Muscle layer of duodenum (tissue), 2 donors: ENCODE results near the gene TMEM164.
A peak's percentile ranks its signal among the peaks of the same experiment; 100 is the strongest.

Experiments
- H3K27ac ChIP-seq: one replicate; pipeline ENCODE4 v1.7.0; 2013; ENCODE audit warnings: mild to moderate bottlenecking, low read length
- H3K27me3 ChIP-seq: one replicate; pipeline ENCODE4 v1.7.0; 2013; ENCODE audit warnings: low read depth, mild to moderate bottlenecking, control low read depth, low read length
- H3K36me3 ChIP-seq, 2 donors: one replicate each; pipeline ENCODE4 v1.7.0; 2013; ENCODE audit warnings: low read length in 2 of 2, control low read depth in 1 of 2, mild to moderate bottlenecking in 1 of 2; ENCODE audit not compliant: insufficient read depth in 2 of 2, control insufficient read depth in 1 of 2
- H3K4me1 ChIP-seq, 2 donors: one replicate each; pipeline ENCODE4 v1.7.0; 2013; ENCODE audit warnings: low read length in 2 of 2, mild to moderate bottlenecking in 2 of 2, control low read depth in 1 of 2, moderate library complexity in 1 of 2; ENCODE audit not compliant: insufficient read depth in 2 of 2, control insufficient read depth in 1 of 2
- H3K4me3 ChIP-seq, 2 donors: one replicate each; pipeline ENCODE4 v1.7.0; 2013; ENCODE audit warnings: low read length in 2 of 2, low read depth in 1 of 2, mild to moderate bottlenecking in 1 of 2
- H3K9me3 ChIP-seq, 2 donors: one replicate each; pipeline ENCODE4 v1.7.0; 2013; ENCODE audit warnings: low read length in 2 of 2, control low read depth in 1 of 2, mild to moderate bottlenecking in 1 of 2; ENCODE audit not compliant: control insufficient read depth in 1 of 2
- donor health status: healthy.

The TMEM164 gene

GRCh38 chrX:110004731-110005369 lies 1.9 kb downstream of the TMEM164 start:
- no peaks in the 10 kb centered on the region for H3K9me3 ChIP-seq
- peaks cover 6 to 13% of the 10 kb centered on the region in 2 donors for H3K4me1 ChIP-seq
- peak overlapping the region; percentile 16 for H3K27ac ChIP-seq
- H3K4me3 ChIP-seq, result peak overlapping the region; percentile 33 to 59
- no peaks in the 10 kb centered on the region for H3K36me3 ChIP-seq
- H3K27me3 ChIP-seq, result no peaks in the 10 kb centered on the region

DNA sequence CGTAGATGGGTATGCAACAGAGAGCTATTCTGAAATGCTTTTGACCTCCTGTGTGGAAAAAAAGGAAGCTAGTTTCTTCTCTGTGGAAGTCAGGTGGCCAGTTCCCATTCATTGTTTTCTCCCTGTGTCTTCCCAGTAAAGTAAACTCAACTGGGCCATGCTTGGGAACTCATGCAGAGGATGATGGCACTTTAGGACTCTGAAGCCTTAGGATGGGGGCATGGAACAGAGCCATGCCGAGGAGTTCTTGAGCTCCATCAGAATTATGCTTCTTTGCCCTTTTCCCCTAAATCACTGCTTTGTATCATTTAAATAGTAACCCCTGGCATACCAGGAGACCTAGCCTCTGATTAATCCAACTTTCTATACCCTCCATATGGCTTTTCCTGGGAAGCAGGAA lies 3.2 kb downstream of the TMEM164 start:
- H3K4me3 ChIP-seq, result no peak overlapping the region
- H3K9me3 ChIP-seq, result no peaks in the 10 kb centered on the region
- no peak overlapping the region for H3K27ac ChIP-seq
- no peaks in the 10 kb centered on the region for H3K27me3 ChIP-seq
- H3K4me1 ChIP-seq, result peaks cover 6 to 13% of the 10 kb centered on the region in 2 donors
- H3K36me3 ChIP-seq, result peaks cover 0 to under 1% of the 10 kb centered on the region in 2 donors

GRCh38 chrX:110006821-110007375 lies 4.0 kb downstream of the TMEM164 start:
- Histone ChIP-seq H3K36me3 (peaks cover 0 to 6% of the 10 kb centered on the region in 2 donors), H3K4me3 (no peak overlapping the region), H3K27ac (no peak overlapping the region), H3K9me3 (no peaks in the 10 kb centered on the region), H3K4me1 (peaks cover 6 to 13% of the 10 kb centered on the region in 2 donors), H3K27me3 (no peaks in the 10 kb centered on the region)

DNA sequence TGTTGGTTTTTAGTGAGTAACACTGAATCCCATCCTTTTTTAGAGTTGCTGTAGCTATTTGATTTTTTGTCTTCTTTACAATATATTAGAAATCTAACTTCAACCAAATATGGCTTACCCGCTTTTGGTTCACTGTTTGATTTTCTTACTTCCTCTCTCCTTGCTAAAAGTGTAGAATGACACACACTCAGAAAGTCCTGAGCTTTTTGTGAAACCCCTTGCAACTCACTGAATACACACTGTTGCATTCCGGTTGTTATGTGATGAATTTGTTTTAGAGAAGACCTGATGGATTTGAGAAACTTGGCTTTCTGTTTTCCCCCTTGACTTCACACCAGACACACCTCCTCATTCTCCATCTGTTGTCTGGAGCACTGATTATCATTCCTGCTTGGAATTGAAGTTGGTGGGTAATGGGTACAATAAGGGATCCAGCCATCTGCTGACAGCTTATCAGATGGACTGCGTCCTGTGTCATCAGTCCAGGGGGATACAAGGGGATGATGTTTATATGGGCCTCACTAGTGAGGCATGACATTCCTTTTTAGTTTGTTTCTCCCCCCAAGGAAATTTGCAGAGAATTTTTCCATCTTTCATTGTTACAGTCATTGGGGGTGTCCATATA lies 5.2 kb downstream of the TMEM164 start:
- Histone ChIP-seq H3K4me3 (no peak overlapping the region), H3K27ac (no peak overlapping the region), H3K9me3 (no peaks in the 10 kb centered on the region), H3K27me3 (no peaks in the 10 kb centered on the region), H3K4me1 (peaks cover 6 to 13% of the 10 kb centered on the region in 2 donors), H3K36me3 (peaks cover 0 to 9% of the 10 kb centered on the region in 2 donors)

- Histone ChIP-seq H3K27me3 (no peaks in the 10 kb centered on the region), H3K36me3 (peaks cover 0 to 9% of the 10 kb centered on the region in 2 donors), H3K27ac (no peak overlapping the region), H3K4me3 (no peak overlapping the region), H3K9me3 (no peaks in the 10 kb centered on the region), H3K4me1 (no peaks in the 10 kb centered on the region)
These were observed 10.0 kb downstream of the TMEM164 start for GRCh38 chrX:110012818-110013485.

- Histone ChIP-seq H3K36me3 (peaks cover 0 to 9% of the 10 kb centered on the region in 2 donors), H3K4me1 (no peaks in the 10 kb centered on the region), H3K27me3 (no peaks in the 10 kb centered on the region), H3K4me3 (no peak overlapping the region), H3K9me3 (no peaks in the 10 kb centered on the region), H3K27ac (no peak overlapping the region)
These were observed 11.1 kb downstream of the TMEM164 start for GRCh38 chrX:110013968-110014367.

DNA sequence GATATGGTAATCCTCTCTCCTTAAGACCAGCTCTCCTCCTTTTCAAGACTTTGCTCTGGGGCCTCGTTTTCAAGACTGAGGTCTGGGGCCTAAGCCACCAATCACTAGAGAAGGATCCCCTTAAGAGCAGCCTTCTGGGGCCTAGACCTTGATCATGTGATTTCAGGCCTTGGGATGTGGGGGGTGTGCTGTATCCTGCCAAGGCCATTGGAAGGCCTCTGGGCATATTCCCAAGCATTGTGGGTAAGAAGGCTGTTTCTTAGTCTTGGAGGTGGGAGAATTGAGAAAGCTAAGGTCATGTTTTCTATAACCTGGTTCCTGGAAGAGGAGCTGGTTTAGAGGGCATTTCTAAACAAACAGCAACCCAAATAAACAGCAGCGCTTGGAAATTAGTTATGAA lies 12.1 kb downstream of the TMEM164 start:
- H3K27ac ChIP-seq, result no peak overlapping the region

DNA sequence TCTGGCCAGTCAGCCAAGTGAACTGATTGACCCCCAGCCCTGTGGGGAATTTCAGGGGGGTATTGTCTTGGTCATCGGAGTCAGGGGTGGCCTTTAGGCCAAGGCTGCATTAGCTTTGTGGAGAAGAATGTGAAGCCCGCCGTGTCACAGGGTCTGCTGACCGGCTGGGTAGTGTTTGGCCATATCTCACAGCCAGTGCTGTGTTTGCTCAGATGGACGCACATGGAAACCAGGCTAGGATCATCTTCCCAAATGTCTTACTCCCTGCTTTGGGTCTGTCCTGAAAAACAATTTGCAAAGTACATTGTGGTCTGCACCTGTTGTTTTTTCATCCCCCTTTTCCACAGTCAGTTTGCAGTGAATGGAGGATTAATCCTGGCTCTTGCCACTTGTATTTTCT lies 13.0 kb downstream of the TMEM164 start:
- H3K36me3 ChIP-seq, result peaks cover 0 to 9% of the 10 kb centered on the region in 2 donors
- H3K9me3 ChIP-seq, result no peaks in the 10 kb centered on the region
- H3K4me3 ChIP-seq, result no peak overlapping the region
- H3K27ac ChIP-seq, result no peak overlapping the region
- no peaks in the 10 kb centered on the region for H3K4me1 ChIP-seq
- no peaks in the 10 kb centered on the region for H3K27me3 ChIP-seq

More for the DNA sequence above, 12.1 kb downstream of the TMEM164 start:
- Histone ChIP-seq H3K36me3 (peaks cover 0 to 9% of the 10 kb centered on the region in 2 donors), H3K4me3 (no peak overlapping the region), H3K9me3 (no peaks in the 10 kb centered on the region), H3K27me3 (no peaks in the 10 kb centered on the region), H3K4me1 (no peaks in the 10 kb centered on the region)

GRCh38 chrX:110020536-110020935 lies 17.6 kb downstream of the TMEM164 start:
- Histone ChIP-seq H3K27me3 (no peaks in the 10 kb centered on the region), H3K36me3 (no peaks in the 10 kb centered on the region), H3K4me3 (no peak overlapping the region), H3K9me3 (no peaks in the 10 kb centered on the region), H3K4me1 (peaks cover 0 to 5% of the 10 kb centered on the region in 2 donors), H3K27ac (no peak overlapping the region)

DNA sequence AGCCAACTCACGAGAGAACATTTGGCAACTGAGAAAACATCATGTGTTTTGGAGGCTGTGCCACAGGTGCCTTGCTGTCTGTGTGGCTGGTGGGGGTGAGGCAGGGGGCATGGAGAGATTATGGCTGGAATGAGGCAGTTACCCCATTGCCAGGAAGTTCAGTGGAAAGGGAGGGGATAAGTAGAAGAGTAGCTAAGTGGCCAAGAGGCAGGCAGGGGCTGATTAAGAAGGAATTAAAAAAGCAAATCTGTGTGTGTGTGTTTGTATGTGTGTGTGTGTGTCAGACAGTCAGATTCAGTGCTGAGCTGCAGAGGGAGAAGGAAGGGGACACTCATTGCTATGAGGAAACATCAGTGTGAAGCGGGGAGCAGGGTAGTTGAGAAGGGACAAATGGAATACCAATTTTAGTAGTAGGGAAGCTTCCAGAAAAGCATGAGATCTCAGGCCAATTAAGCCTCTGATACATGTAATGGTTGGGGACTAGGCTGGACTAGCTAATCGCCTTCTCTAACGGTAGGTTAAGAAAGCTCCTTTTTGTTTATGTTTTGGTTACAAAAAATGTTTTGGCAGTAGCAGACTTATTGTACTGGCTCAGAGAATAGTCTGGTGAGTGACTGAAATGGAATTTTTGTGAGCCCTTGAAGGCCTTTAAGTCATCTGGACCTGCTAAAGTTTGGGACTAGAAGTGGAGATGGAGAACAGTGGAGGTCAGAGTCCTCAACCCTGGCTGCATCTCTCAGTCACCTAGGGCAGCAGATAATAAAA lies 18.5 kb downstream of the TMEM164 start:
- no peaks in the 10 kb centered on the region for H3K27me3 ChIP-seq

More for the DNA sequence above, 18.5 kb downstream of the TMEM164 start:
- H3K9me3 ChIP-seq, result no peaks in the 10 kb centered on the region
- H3K36me3 ChIP-seq, result no peaks in the 10 kb centered on the region
- H3K4me3 ChIP-seq, result no peak overlapping the region
- no peak overlapping the region for H3K27ac ChIP-seq
- peaks cover 0 to 5% of the 10 kb centered on the region in 2 donors for H3K4me1 ChIP-seq
